H1 (cell line): ENCODE data around the gene ACAD11. TPM values are rescaled to one million over a fixed set of nuclear protein-coding genes. Genes with fewer than 3 reads are reported as not detected.

Experiments
- CTCF ChIA-PET: fragments of 300-600 bp; sonication (Branson Sonifier 250); formaldehyde crosslinking; loops from one replicate; lab custom pipeline; 2021; ENCODE audit not compliant: partially characterized antibody; lab: Charles Lee
- POLR2A ChIA-PET: fragments of 300-600 bp; sonication (Branson Sonifier 250); formaldehyde crosslinking; loops from one replicate; lab custom pipeline; 2021; ENCODE audit warnings: inconsistent platforms; ENCODE audit not compliant: partially characterized antibody; lab: Charles Lee
- DNase-seq, 2 experiments: peaks; one replicate each; pipeline versions ENCODE4 v3.0.0 to v3.0.0-alpha.2; 2010 to 2022; ENCODE audit warnings: low spot score in 2 of 2, low read depth in 1 of 2, mixed read lengths in 1 of 2
- FAIRE-seq: peaks from 2 replicates; lab custom pipeline; 2011; peaks lifted over from hg19 to GRCh38; lab: Jason Lieb, UNC
- H2AFZ ChIP-seq: 2 replicates; pipeline ENCODE4 v1.8.1; 2012; ENCODE audit warnings: low read length, inconsistent platforms
- H2AK5ac ChIP-seq: 2 replicates; pipeline ENCODE4 v1.6.1; 2013; ENCODE audit warnings: low read depth, low read length
- H2BK120ac ChIP-seq: replicated peaks from 2 replicates; pipeline ENCODE3; 2013; ENCODE audit warnings: low read depth, low read length, inconsistent platforms
- H2BK12ac ChIP-seq: 2 replicates; pipeline ENCODE4 v1.6.1; 2013; ENCODE audit warnings: low read depth, low read length
- H2BK15ac ChIP-seq: 2 replicates; pipeline ENCODE4 v1.6.1; 2013; ENCODE audit warnings: low read length
- H2BK20ac ChIP-seq: 2 replicates; pipeline ENCODE4 v1.6.1; 2013; ENCODE audit warnings: low read length
- H2BK5ac ChIP-seq: 2 replicates; pipeline ENCODE4 v1.6.1; 2013; ENCODE audit warnings: low read depth, low read length
- H3K14ac ChIP-seq: 2 replicates; pipeline ENCODE4 v1.6.1; 2013; ENCODE audit warnings: inconsistent platforms; ENCODE audit not compliant: insufficient read length
- H3K18ac ChIP-seq: 2 replicates; pipeline ENCODE4 v1.6.1; 2013; ENCODE audit warnings: low read length; ENCODE audit errors: extremely low read depth
- H3K23ac ChIP-seq: 2 replicates; pipeline ENCODE4 v1.6.1; 2013; ENCODE audit warnings: inconsistent platforms; ENCODE audit not compliant: insufficient read length
- H3K23me2 ChIP-seq: 2 replicates; pipeline ENCODE4 v1.6.1; 2013; ENCODE audit warnings: low read depth, low read length
- H3K27ac ChIP-seq: 2 replicates; pipeline ENCODE4 v1.6.1; 2011; ENCODE audit warnings: low read depth, low read length, inconsistent platforms
- H3K27me3 ChIP-seq, 4 experiments: replicated peaks in 1 of 4; 1 replicate in 1 of 4; 2 replicates in 3 of 4; pipeline versions ENCODE4 v1.6.1 to v1.8.1; 2011 to 2013; ENCODE audit warnings: low read length in 3 of 4, mild to moderate bottlenecking in 3 of 4, inconsistent platforms in 2 of 4, mixed read lengths in 2 of 4, moderate library complexity in 1 of 4; ENCODE audit not compliant: control insufficient read depth in 3 of 4, insufficient read depth in 3 of 4; ENCODE audit errors: extremely low read depth in 1 of 4
- H3K36me3 ChIP-seq, 4 experiments: 2 replicates each; pipeline versions ENCODE4 v1.6.1 to v1.8.1; 2011 to 2013; ENCODE audit warnings: mild to moderate bottlenecking in 4 of 4, low read length in 3 of 4, moderate library complexity in 2 of 4, control low read depth in 1 of 4, inconsistent platforms in 1 of 4; ENCODE audit not compliant: insufficient read depth in 4 of 4, control insufficient read depth in 2 of 4
- H3K4ac ChIP-seq: replicated peaks from 2 replicates; pipeline ENCODE3; 2013; ENCODE audit warnings: low read length, low read depth, mixed read lengths, inconsistent platforms; ENCODE audit not compliant: insufficient read length
- H3K4me1 ChIP-seq, 4 experiments: replicated peaks in 1 of 4; 1 replicate in 1 of 4; 2 replicates in 3 of 4; pipeline versions ENCODE4 v1.6.1 to v1.8.1; 2011 to 2013; ENCODE audit warnings: low read length in 3 of 4, inconsistent platforms in 2 of 4, mixed read lengths in 1 of 4; ENCODE audit not compliant: insufficient read depth in 4 of 4, control insufficient read depth in 3 of 4
- H3K4me2 ChIP-seq, 2 experiments: 2 replicates each; pipeline versions ENCODE4 v1.6.1 to v1.8.1; 2011 to 2013; ENCODE audit warnings: low read depth in 2 of 2, low read length in 2 of 2, control low read depth in 1 of 2, inconsistent platforms in 1 of 2, mild to moderate bottlenecking in 1 of 2; ENCODE audit not compliant: insufficient read depth in 1 of 2
- H3K4me3 ChIP-seq, 4 experiments: fragments of 200-600, 300-600 bp in 1 of 4; sonication (generic), shearing (Covaris generic), sonication (Bioruptor Twin) in 1 of 4; 2 replicates each; pipeline versions ENCODE4 v1.5.1 to v1.8.1; 2011 to 2016; ENCODE audit warnings: low read length in 4 of 4, low read depth in 3 of 4, control low read depth in 2 of 4, inconsistent platforms in 2 of 4, mild to moderate bottlenecking in 2 of 4, mixed read lengths in 1 of 4, moderate library complexity in 1 of 4; ENCODE audit not compliant: insufficient read depth in 2 of 4; ENCODE audit errors: extremely low read depth in 1 of 4
- H3K56ac ChIP-seq: replicated peaks from 2 replicates; pipeline ENCODE3; 2013; ENCODE audit warnings: low read depth, mild to moderate bottlenecking, mixed read lengths, low read length, inconsistent platforms; ENCODE audit not compliant: insufficient read length
- H3K79me1 ChIP-seq: 2 replicates; pipeline ENCODE4 v1.6.1; 2013; ENCODE audit warnings: low read depth, low read length, control low read depth
- H3K79me2 ChIP-seq, 2 experiments: 2 replicates each; pipeline versions ENCODE4 v1.6.1 to v1.8.1; 2012 to 2013; ENCODE audit warnings: low read length in 2 of 2, mild to moderate bottlenecking in 2 of 2, inconsistent platforms in 1 of 2; ENCODE audit not compliant: insufficient read depth in 2 of 2, control insufficient read depth in 1 of 2
- H3K9ac ChIP-seq, 4 experiments: replicated peaks in 1 of 4; 1 replicate in 1 of 4; 2 replicates in 3 of 4; pipeline versions ENCODE4 v1.6.1 to v1.8.1; 2011 to 2013; ENCODE audit warnings: low read depth in 3 of 4, low read length in 3 of 4, control low read depth in 2 of 4, mild to moderate bottlenecking in 2 of 4, moderate library complexity in 2 of 4, inconsistent platforms in 1 of 4; ENCODE audit errors: extremely low read depth in 1 of 4
- H3K9me3 ChIP-seq, 2 experiments: 2 replicates each; pipeline versions ENCODE4 v1.6.1 to v1.8.1; 2012 to 2013; ENCODE audit warnings: mild to moderate bottlenecking in 2 of 2, moderate library complexity in 2 of 2, control low read depth in 1 of 2, inconsistent platforms in 1 of 2, low read depth in 1 of 2, low read length in 1 of 2, mixed read lengths in 1 of 2; ENCODE audit not compliant: insufficient read depth in 2 of 2
- H4K20me1 ChIP-seq, 2 experiments: replicated peaks in 1 of 2; 2 replicates each; pipeline versions ENCODE3 to v1.8.1; 2011 to 2013; ENCODE audit warnings: inconsistent platforms in 2 of 2, low read length in 2 of 2, mild to moderate bottlenecking in 1 of 2; ENCODE audit not compliant: insufficient read depth in 2 of 2, control insufficient read depth in 1 of 2
- H4K5ac ChIP-seq: 2 replicates; pipeline ENCODE4 v1.6.1; 2013; ENCODE audit warnings: low read length, low read depth, mixed read lengths, inconsistent platforms; ENCODE audit not compliant: insufficient read length
- H4K8ac ChIP-seq: 2 replicates; pipeline ENCODE4 v1.8.0; 2013; ENCODE audit warnings: mild to moderate bottlenecking, moderate library complexity, low read length, inconsistent platforms; ENCODE audit not compliant: insufficient read depth; ENCODE audit errors: extremely low read depth
- H4K91ac ChIP-seq: replicated peaks from 2 replicates; pipeline ENCODE3; 2013; ENCODE audit warnings: low read length, mixed read lengths, inconsistent platforms; ENCODE audit not compliant: insufficient read length
- BCL11A ChIP-seq, 2 experiments: IDR thresholded peaks; one replicate each; pipeline ENCODE4 v1.6.1; 2011; ENCODE audit warnings: low read depth in 2 of 2, low read length in 2 of 2, mild to moderate bottlenecking in 2 of 2
- BRCA1 ChIP-seq: IDR thresholded peaks from 2 replicates; pipeline ENCODE4 v1.6.1; 2012; ENCODE audit warnings: low read depth, low read length, improper control_type of control experiment
- CBX5 ChIP-seq: fragments of 300-800, 300-1000 bp; sonication (generic); IDR thresholded peaks from 2 replicates; pipeline ENCODE4 v1.7.1; 2016; ENCODE audit warnings: antibody characterized with exemption, low read length, low read depth
- CHD1 ChIP-seq: IDR thresholded peaks from 2 replicates; pipeline ENCODE4 v1.6.1; 2012; ENCODE audit warnings: low read depth, low read length, improper control_type of control experiment
- EGR1 ChIP-seq: IDR thresholded peaks from 2 replicates; pipeline ENCODE4 v1.6.1; 2011; ENCODE audit warnings: low read depth, low read length, borderline replicate concordance
- EZH2 ChIP-seq: fragments of 200-600 bp; sonication (generic); IDR thresholded peaks from 2 replicates; pipeline ENCODE4 v1.7.1; 2012; ENCODE audit warnings: low read depth, mild to moderate bottlenecking, moderate library complexity, low read length, inconsistent platforms; ENCODE audit not compliant: severe bottlenecking
- FOSL1 ChIP-seq: IDR thresholded peaks from 2 replicates; pipeline ENCODE4 v1.6.1; 2011; ENCODE audit warnings: mild to moderate bottlenecking, low read depth, low read length, moderate library complexity; ENCODE audit not compliant: insufficient read depth
- JUND ChIP-seq: IDR thresholded peaks from 2 replicates; pipeline ENCODE4 v1.6.1; 2011; ENCODE audit warnings: mild to moderate bottlenecking, improper control_type of control experiment, low read length
- KDM5A ChIP-seq: fragments of 200-600 bp; IDR thresholded peaks from 2 replicates; pipeline ENCODE4 v1.7.1; 2012; ENCODE audit warnings: mild to moderate bottlenecking, low read length, inconsistent platforms, mixed read lengths
- MAFK ChIP-seq: IDR thresholded peaks from 2 replicates; pipeline ENCODE4 v1.6.1; 2012; ENCODE audit warnings: low read depth, mild to moderate bottlenecking, improper control_type of control experiment, low read length
- MAX ChIP-seq: IDR thresholded peaks from 2 replicates; pipeline ENCODE4 v1.6.1; 2012; ENCODE audit warnings: inconsistent platforms
- PHF8 ChIP-seq: fragments of 200-600 bp; sonication (generic); conservative IDR thresholded peaks from 2 replicates; pipeline ENCODE4 v1.7.1; 2012; ENCODE audit warnings: low read depth, mild to moderate bottlenecking, inconsistent platforms, low read length, moderate library complexity
- POLR2AphosphoS5 ChIP-seq: IDR thresholded peaks from 2 replicates; pipeline ENCODE4 v1.6.1; 2011; ENCODE audit warnings: low read depth, low read length
- SIRT6 ChIP-seq: IDR thresholded peaks from one replicate; pipeline ENCODE4 v1.7.1; 2012; ENCODE audit warnings: low read length, inconsistent platforms
- TCF12 ChIP-seq: IDR thresholded peaks from 2 replicates; pipeline ENCODE4 v1.6.1; 2011; ENCODE audit warnings: low read depth, mild to moderate bottlenecking, low read length
- ZNF274 ChIP-seq: IDR thresholded peaks from 2 replicates; pipeline ENCODE4 v1.7.0; 2012; ENCODE audit warnings: low read length, borderline replicate concordance; ENCODE audit errors: extremely low read depth
- WGBS, 2 experiments: shearing (Covaris generic) in 1 of 2; methylation state at CpG; one replicate each; pipeline versions ENCODE4 v1.1.6 to v1.1.7; 2013 to 2015; ENCODE audit warnings: low lambda C conversion rate in 2 of 2, mixed read lengths in 2 of 2, inconsistent platforms in 1 of 2, low coverage in 1 of 2, missing lambda C conversion rate in 1 of 2; ENCODE audit not compliant: insufficient replicate concordance in 2 of 2, insufficient coverage in 1 of 2, insufficient read length in 1 of 2; ENCODE audit errors: extremely low coverage in 1 of 2, missing lambda C conversion rate in 1 of 2; 5-methylcytosine and 5-hydroxymethylcytosine counted together
- polyA plus RNA-seq, 7 experiments: library from polyadenylated mRNA; depleted of rRNA in 3 of 7; stranded (reverse) in 5 of 7; unstranded in 2 of 7; fragments of >200 nt in 5 of 7; fragments of 200-250 nt in 2 of 7; gene quantifications; 1 replicate in 5 of 7; 2 replicates in 1 of 7; 4 replicates in 1 of 7; pipeline versions ENCODE4 v1.2.1 to v1.2.3, GENCODE V29; 2011 to 2013; ENCODE audit warnings: missing spikeins in 2 of 7, mixed read lengths in 2 of 7
- total RNA-seq: library from RNA; stranded (reverse); fragmentation: NEBNext Ultra II Directional; extraction: Animal tissue kit (Norgen Biotek cat#: 25700); gene quantifications from 2 replicates; pipeline ENCODE4 v1.2.1, GENCODE V29; 2021

ACAD11 gene
- total and polyA plus RNA-seq, 2 of the 8 experiments (the other 6 are each of a cell fraction or from before 2014, with no cell fraction given) = 5.5 to 11.0 TPM

DNA sequence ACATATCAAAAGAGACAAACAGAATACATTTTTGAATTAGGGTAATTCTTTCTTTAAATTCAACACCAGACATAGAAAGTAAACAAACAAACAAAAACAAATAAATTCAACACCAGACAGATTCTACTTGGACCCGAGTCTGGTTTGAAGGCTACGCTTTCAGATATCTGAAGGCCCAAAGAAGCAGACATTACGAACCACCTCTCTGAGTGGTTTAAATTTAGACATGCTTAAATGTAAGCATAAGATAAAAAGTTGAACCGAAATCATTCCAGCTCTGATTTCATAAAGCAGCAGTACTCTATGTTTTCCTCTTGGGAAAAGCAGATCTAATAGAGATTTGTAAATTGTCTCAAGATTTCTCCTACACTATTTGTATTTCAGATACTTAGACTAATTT, 30.4 kb upstream of the ACAD11 start:
- Histone ChIP-seq H2BK15ac (no peak overlapping the region), H3K9ac (no peak overlapping the region), H2AFZ (no peak overlapping the region), H3K23me2 (no peaks in the 10 kb centered on the region), H3K4ac (no peak overlapping the region), H3K79me2 (no peaks in the 10 kb centered on the region), H3K9me3 (no peaks in the 10 kb centered on the region), H3K18ac (no peak overlapping the region), H3K14ac (no peak overlapping the region), H2BK120ac (no peak overlapping the region), H2BK5ac (no peak overlapping the region), H2AK5ac (no peak overlapping the region), H3K27ac (no peak overlapping the region), H3K56ac (no peak overlapping the region), H4K91ac (no peak overlapping the region), H2BK12ac (no peak overlapping the region), H3K27me3 (no peaks in the 10 kb centered on the region), H2BK20ac (no peak overlapping the region), H4K20me1 (no peaks in the 10 kb centered on the region), H3K4me2 (no peak overlapping the region), H3K23ac (no peak overlapping the region), H3K79me1 (no peaks in the 10 kb centered on the region), H3K4me3 (no peak overlapping the region), H4K5ac (no peak overlapping the region), H4K8ac (no peak overlapping the region), H3K4me1 (no peaks in the 10 kb centered on the region), H3K36me3 (peaks cover 6 to 48% (median 20%) of the 10 kb centered on the region in 4 experiments; a peak in 7 of 8 replicates)
- ChIA-PET CTCF (interaction anchor here (1.2 kb wide), 1 partner anchor 22 kb away, joined by 3 read pairs; no protein-coding TSS in a partner anchor), POLR2A (no interaction called here)
- no peak for FAIRE-seq
- 91% methylated on average over 4 of the region's 4 CpGs; no CpG with 5 or more reads in 1 of the 2 experiments for WGBS, 2 experiments
- no peak for DNase-seq
- TF ChIP-seq PHF8 = no peak
- TF ChIP-seq MAX = no peak
- TF ChIP-seq MAFK = no peak
- TF ChIP-seq SIRT6 = no peak
- no peak for TF ChIP-seq ZNF274
- TF ChIP-seq BCL11A (IDR thresholded peaks at IDR 0.05; ENCODE audit: low read depth in 2 of 2, low read length in 2 of 2) = no peak
- no peak for TF ChIP-seq EZH2
- TF ChIP-seq KDM5A = no peak
- TF ChIP-seq BRCA1 = no peak
- TF ChIP-seq FOSL1 = no peak
- TF ChIP-seq CBX5 = no peak
- TF ChIP-seq CHD1 = no peak
- TF ChIP-seq POLR2AphosphoS5 = no peak
- no peak for TF ChIP-seq EGR1
- TF ChIP-seq JUND = no peak
- TF ChIP-seq TCF12 = no peak
